GM12892 (cell line): ENCODE data around the gene LOXL3.

Source experiments
- POLR2A ChIP-seq: IDR thresholded peaks from 2 replicates; pipeline ENCODE4 v1.6.1; 2011; ENCODE audit warnings: low read depth, low read length, control low read depth
- POLR2AphosphoS5 ChIP-seq: IDR thresholded peaks from 2 replicates; pipeline ENCODE4 v1.6.1; 2011; ENCODE audit warnings: low read depth, low read length, control low read depth
- TAF1 ChIP-seq: IDR thresholded peaks from 2 replicates; pipeline ENCODE4 v1.6.1; 2011; ENCODE audit warnings: low read depth, mild to moderate bottlenecking, control low read depth, low read length, borderline replicate concordance

DNA sequence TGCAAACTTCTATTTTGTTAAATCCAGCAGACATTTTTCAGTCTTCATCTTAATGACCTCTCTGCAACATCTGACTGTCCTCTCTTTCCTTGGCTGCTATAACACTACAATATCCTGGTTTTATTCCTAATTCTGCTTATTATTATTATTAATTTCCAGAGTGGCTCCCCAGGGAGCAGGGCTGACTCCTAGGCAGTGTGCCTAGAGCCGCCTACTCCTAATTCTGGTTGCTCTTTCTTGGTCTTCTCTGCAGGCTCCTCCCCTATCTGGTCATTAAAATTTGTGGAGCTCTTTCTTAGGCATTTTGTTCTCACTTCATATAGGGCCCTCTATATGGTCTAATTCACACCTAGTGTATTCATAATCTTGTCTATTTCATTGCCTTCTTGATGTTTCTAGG, 10.8 kb downstream of the LOXL3 start:
- TF ChIP-seq POLR2A (no peak), POLR2AphosphoS5 (no peak), TAF1 (no peak)
